Neuronal stem cell (in vitro differentiated cells): ENCODE data around the gene CNOT3.
A peak's percentile ranks its signal among the peaks of the same experiment; 100 is the strongest.

ENCODE experiments used
- DNase-seq: peaks from one replicate; pipeline ENCODE4 v3.0.0-alpha.2; 2013; ENCODE audit warnings: low spot score
- H2AFZ ChIP-seq: one replicate; pipeline ENCODE4 v1.6.1; 2013; ENCODE audit warnings: mild to moderate bottlenecking, low read length, inconsistent platforms
- H2AK5ac ChIP-seq: 2 replicates; pipeline ENCODE4 v1.6.1; 2013; ENCODE audit warnings: low read depth, mild to moderate bottlenecking, inconsistent platforms, low read length, moderate library complexity, mixed read lengths
- H2BK120ac ChIP-seq: 2 replicates; pipeline ENCODE4 v1.6.1; 2013; ENCODE audit warnings: low read depth, mild to moderate bottlenecking, inconsistent platforms, low read length, moderate library complexity, mixed read lengths
- H2BK12ac ChIP-seq: one replicate; pipeline ENCODE4 v1.6.1; 2013; ENCODE audit warnings: low read length, inconsistent platforms
- H2BK15ac ChIP-seq: 2 replicates; pipeline ENCODE4 v1.6.1; 2013; ENCODE audit warnings: mild to moderate bottlenecking, low read length, inconsistent platforms, mixed read lengths
- H2BK5ac ChIP-seq: one replicate; pipeline ENCODE4 v1.6.1; 2013; ENCODE audit warnings: inconsistent platforms, mild to moderate bottlenecking, low read length, moderate library complexity
- H3K14ac ChIP-seq: one replicate; pipeline ENCODE4 v1.6.1; 2013; ENCODE audit warnings: low read length, inconsistent platforms
- H3K18ac ChIP-seq: 2 replicates; pipeline ENCODE4 v1.6.1; 2013; ENCODE audit warnings: low read length, inconsistent platforms
- H3K23ac ChIP-seq: 2 replicates; pipeline ENCODE4 v1.6.1; 2013; ENCODE audit warnings: low read depth, mild to moderate bottlenecking, mixed read lengths, low read length, inconsistent platforms; ENCODE audit not compliant: poor library complexity
- H3K27ac ChIP-seq: replicated peaks from 3 replicates; pipeline ENCODE4 v1.5.1; 2013; ENCODE audit warnings: low read length, inconsistent platforms
- H3K27me3 ChIP-seq, 3 experiments: 2 replicates each; pipeline ENCODE4 v1.6.1; 2013; ENCODE audit warnings: low read length in 3 of 3, mild to moderate bottlenecking in 2 of 3, inconsistent platforms in 1 of 3, low read depth in 1 of 3, mixed read lengths in 1 of 3, moderate library complexity in 1 of 3; ENCODE audit not compliant: control insufficient read depth in 3 of 3, insufficient read depth in 3 of 3
- H3K36me3 ChIP-seq, 2 donors: replicated peaks in 1 of 2; 2 replicates each; pipeline ENCODE4 v1.6.1; 2013; ENCODE audit warnings: low read length in 2 of 2; ENCODE audit not compliant: control insufficient read depth in 2 of 2, insufficient read depth in 2 of 2
- H3K4ac ChIP-seq: 2 replicates; pipeline ENCODE4 v1.6.1; 2013; ENCODE audit warnings: inconsistent platforms, mild to moderate bottlenecking, low read length, moderate library complexity
- H3K4me1 ChIP-seq, 2 donors: 1 replicate in 1 of 2; 2 replicates in 1 of 2; pipeline ENCODE4 v1.6.1; 2013; ENCODE audit warnings: low read length in 2 of 2, low read depth in 1 of 2; ENCODE audit not compliant: control insufficient read depth in 2 of 2, insufficient read depth in 1 of 2
- H3K4me2 ChIP-seq: one replicate; pipeline ENCODE4 v1.6.1; 2013; ENCODE audit warnings: mild to moderate bottlenecking, low read length, inconsistent platforms; ENCODE audit not compliant: insufficient read depth, poor library complexity, severe bottlenecking
- H3K4me3 ChIP-seq, 2 donors: 2 replicates each; pipeline ENCODE4 v1.5.1; 2013; ENCODE audit warnings: low read length in 2 of 2, mild to moderate bottlenecking in 2 of 2, inconsistent platforms in 1 of 2, moderate library complexity in 1 of 2
- H3K79me1 ChIP-seq: one replicate; pipeline ENCODE4 v1.6.1; 2013; ENCODE audit warnings: low read depth, mild to moderate bottlenecking, inconsistent platforms, low read length, moderate library complexity
- H3K9ac ChIP-seq: one replicate; pipeline ENCODE4 v1.6.1; 2013; ENCODE audit warnings: mild to moderate bottlenecking, low read depth, low read length, inconsistent platforms; ENCODE audit not compliant: poor library complexity
- H3K9me3 ChIP-seq, 2 donors: replicated peaks in 1 of 2; 2 replicates each; pipeline versions ENCODE3 to v1.6.1; 2013; ENCODE audit warnings: low read length in 2 of 2, mild to moderate bottlenecking in 2 of 2, inconsistent platforms in 1 of 2, low read depth in 1 of 2, mixed read lengths in 1 of 2, moderate library complexity in 1 of 2; ENCODE audit not compliant: control insufficient read depth in 2 of 2, insufficient read depth in 1 of 2
- H4K8ac ChIP-seq: one replicate; pipeline ENCODE4 v1.6.1; 2013; ENCODE audit warnings: low read depth, mild to moderate bottlenecking, inconsistent platforms, low read length, moderate library complexity
- H4K91ac ChIP-seq: one replicate; pipeline ENCODE4 v1.6.1; 2013; ENCODE audit warnings: low read length, low read depth, mild to moderate bottlenecking, inconsistent platforms; ENCODE audit not compliant: poor library complexity
- WGBS, 2 donors: extraction: QIAGEN DNeasy Blood & Tissue Kit; methylation state at CpG; one replicate each; pipeline ENCODE4 v1.1.7; 2013; ENCODE audit warnings: missing lambda C conversion rate in 2 of 2, mixed read lengths in 1 of 2; ENCODE audit not compliant: insufficient read length in 2 of 2, insufficient replicate concordance in 1 of 2; ENCODE audit errors: extremely low coverage in 2 of 2; 5-methylcytosine and 5-hydroxymethylcytosine counted together

Gene CNOT3

DNA sequence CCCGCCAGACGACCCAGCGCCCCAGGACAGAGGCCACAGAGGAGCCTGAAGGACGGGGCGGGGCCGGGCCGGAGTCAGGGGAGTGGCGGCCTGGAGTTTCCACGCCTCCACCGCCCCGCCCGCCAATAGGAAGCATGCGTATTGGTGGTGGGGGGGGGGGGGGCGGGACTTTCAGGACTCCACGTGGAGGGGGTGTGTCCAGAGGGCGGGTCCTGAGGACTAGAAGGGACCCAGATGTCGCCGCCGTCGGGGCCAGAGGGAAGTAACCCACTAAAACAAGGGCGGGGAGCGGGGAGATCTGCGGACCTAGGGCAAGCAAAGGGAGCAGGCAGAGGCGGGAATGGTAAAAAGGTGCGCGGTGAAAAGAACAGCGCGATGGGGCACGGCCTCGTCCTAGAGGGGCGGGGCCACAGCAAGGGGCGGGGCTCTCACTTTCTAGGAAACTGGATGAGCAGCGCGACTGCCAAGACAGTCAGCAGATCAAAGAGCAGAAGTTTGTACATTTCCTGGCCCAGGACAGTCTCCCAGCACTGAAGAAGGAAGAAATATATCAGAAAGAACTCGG, 24.8 kb downstream of the CNOT3 start:
- Histone ChIP-seq H3K18ac (no peak overlapping the region), H3K36me3 (peaks cover 6 to 15% of the 10 kb centered on the region in 2 donors), H2BK12ac (no peak overlapping the region), H3K9ac (no peak overlapping the region), H3K27ac (no peak overlapping the region), H3K9me3 (peaks cover 14 to 20% of the 10 kb centered on the region in 2 donors), H2BK15ac (no peak overlapping the region), H2AFZ (no peak overlapping the region), H3K14ac (no peak overlapping the region), H4K8ac (no peak overlapping the region), H3K79me1 (no peaks in the 10 kb centered on the region), H2AK5ac (no peak overlapping the region), H2BK5ac (no peak overlapping the region), H3K4me2 (peak overlapping the region; percentile 18), H3K4me3 (no peak overlapping the region), H3K23ac (no peak overlapping the region), H3K4me1 (peaks cover 12 to 14% of the 10 kb centered on the region in 2 donors), H3K4ac (no peak overlapping the region), H2BK120ac (no peak overlapping the region), H4K91ac (no peak overlapping the region), H3K27me3 (peaks cover 0 to 3% (median 0%) of the 10 kb centered on the region in 3 experiments)
- DNase-seq: no peak
- WGBS, 2 donors: no CpG with 5 or more reads among the region's 35 CpGs

DNA sequence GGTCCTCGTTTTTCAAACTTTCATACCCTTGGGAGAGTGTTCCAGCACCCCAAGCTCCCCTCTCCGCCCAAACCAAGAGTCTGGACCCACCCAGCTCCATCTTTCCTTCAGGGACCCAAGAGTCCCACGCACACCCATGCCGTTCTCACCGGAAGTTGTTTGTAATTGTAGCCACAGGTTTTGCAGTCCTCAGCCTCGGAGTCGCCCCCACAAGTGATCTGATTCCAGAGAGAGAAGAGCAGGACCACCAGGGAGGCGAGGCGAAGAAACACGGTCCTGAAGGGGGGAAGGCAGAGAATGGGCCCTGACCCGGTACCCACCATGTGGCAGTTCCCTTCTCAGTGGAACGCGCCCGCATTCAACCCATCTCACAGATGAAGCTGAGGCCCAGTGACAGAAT, 25.3 kb downstream of the CNOT3 start:
- no peak overlapping the region for H2AFZ ChIP-seq
- H3K18ac ChIP-seq: no peak overlapping the region
- peaks cover 14 to 20% of the 10 kb centered on the region in 2 donors for H3K9me3 ChIP-seq
- peaks cover 12 to 14% of the 10 kb centered on the region in 2 donors for H3K4me1 ChIP-seq
- no peak overlapping the region for H3K4me2 ChIP-seq
- H3K9ac ChIP-seq: no peak overlapping the region
- no peak overlapping the region for H3K4me3 ChIP-seq
- DNase-seq: no peak
- H2BK15ac ChIP-seq: no peak overlapping the region
- H4K8ac ChIP-seq: no peak overlapping the region
- no peak overlapping the region for H3K27ac ChIP-seq
- H3K36me3 ChIP-seq: peaks cover 5 to 9% of the 10 kb centered on the region in 2 donors
- H3K23ac ChIP-seq: no peak overlapping the region
- no peak overlapping the region for H2BK12ac ChIP-seq
- H3K79me1 ChIP-seq: no peaks in the 10 kb centered on the region
- H4K91ac ChIP-seq: no peak overlapping the region
- no peak overlapping the region for H3K14ac ChIP-seq
- no peak overlapping the region for H2AK5ac ChIP-seq
- H3K27me3 ChIP-seq: peaks cover 0 to 3% (median 0%) of the 10 kb centered on the region in 3 experiments
- no peak overlapping the region for H3K4ac ChIP-seq
- no CpG with 5 or more reads among the region's 14 CpGs for WGBS, 2 donors
- H2BK120ac ChIP-seq: no peak overlapping the region
- H2BK5ac ChIP-seq: no peak overlapping the region

DNA sequence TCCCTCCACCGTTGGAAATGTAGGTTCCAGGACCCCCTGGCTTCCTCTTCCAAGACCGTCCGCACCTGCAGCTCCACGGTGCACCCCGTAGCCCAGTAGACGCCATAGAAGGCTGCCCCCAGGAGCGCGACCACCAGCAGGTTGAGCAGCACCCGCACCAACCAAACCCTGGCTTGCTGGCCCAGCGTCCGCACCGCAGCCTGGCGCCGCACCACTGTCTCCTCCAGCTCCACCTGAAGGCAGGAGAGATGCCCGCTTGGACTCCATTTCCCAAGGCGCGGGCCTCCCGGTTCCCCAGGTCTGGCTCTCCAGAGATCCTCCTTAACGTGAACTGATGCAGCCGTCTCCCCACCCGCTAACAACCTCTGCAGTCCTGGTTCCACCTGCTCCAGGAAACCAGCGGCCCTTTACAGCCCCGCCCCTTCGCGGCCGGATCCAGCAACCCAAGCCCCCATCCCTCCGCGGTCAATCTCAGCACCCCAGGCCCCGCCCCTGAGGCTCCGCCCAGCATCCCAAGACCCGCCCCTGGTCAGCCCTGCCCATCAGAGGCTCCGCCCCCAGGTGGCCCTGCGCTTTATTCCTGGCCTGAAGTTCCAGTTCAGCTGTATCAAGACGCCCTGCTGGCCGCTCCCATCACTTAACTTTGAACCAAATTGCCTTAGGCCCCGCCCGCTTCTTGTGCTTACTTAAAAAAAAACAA, 27.0 kb downstream of the CNOT3 start:
- WGBS, 2 donors: no CpG with 5 or more reads among the region's 37 CpGs
- H2BK5ac ChIP-seq: peak overlapping the region; percentile 13

DNA sequence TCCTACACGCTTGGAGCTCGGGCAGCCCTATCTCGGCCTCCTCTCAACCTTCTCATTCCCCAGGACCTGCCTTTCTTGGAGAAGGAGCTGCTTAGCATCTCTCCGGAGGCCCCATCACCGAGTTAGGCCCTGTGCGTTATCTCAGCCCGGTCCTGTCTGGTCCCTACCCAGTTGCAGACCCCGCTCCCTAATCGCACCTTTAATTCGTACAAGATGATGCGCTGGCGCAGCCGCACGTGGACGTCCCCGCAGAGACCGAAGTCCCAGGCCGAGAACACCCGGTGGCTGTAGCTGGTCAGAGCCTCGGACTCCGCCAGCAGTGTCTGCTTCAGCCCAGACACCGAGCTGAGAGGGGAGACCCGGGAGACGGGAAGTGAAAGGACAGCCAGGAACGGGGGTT, 27.7 kb downstream of the CNOT3 start:
- Histone ChIP-seq H3K27ac (no peak overlapping the region), H3K27me3 (peaks cover 0 to 3% (median 0%) of the 10 kb centered on the region in 3 experiments), H2BK5ac (no peak overlapping the region), H2AK5ac (no peak overlapping the region), H3K9me3 (peaks cover 14 to 20% of the 10 kb centered on the region in 2 donors), H3K4me3 (no peak overlapping the region), H2AFZ (no peak overlapping the region), H3K14ac (no peak overlapping the region), H4K91ac (no peak overlapping the region), H3K4me2 (no peak overlapping the region), H3K36me3 (peaks cover 2 to 4% of the 10 kb centered on the region in 2 donors), H3K79me1 (no peaks in the 10 kb centered on the region), H3K18ac (no peak overlapping the region), H2BK15ac (no peak overlapping the region), H3K4me1 (peaks cover 6 to 9% of the 10 kb centered on the region in 2 donors), H4K8ac (no peak overlapping the region), H2BK120ac (no peak overlapping the region), H3K23ac (no peak overlapping the region), H3K4ac (no peak overlapping the region), H3K9ac (no peak overlapping the region), H2BK12ac (no peak overlapping the region)
- no CpG with 5 or more reads among the region's 25 CpGs for WGBS, 2 donors
- DNase-seq: no peak

More for the DNA sequence above, 27.0 kb downstream of the CNOT3 start:
- Histone ChIP-seq H3K14ac (no peak overlapping the region), H3K18ac (peak overlapping the region; percentile 52), H3K36me3 (peaks cover 2 to 4% of the 10 kb centered on the region in 2 donors), H3K4me3 (no peak overlapping the region), H3K4ac (no peak overlapping the region), H3K27me3 (peaks cover 0 to 3% (median 0%) of the 10 kb centered on the region in 3 experiments), H2BK12ac (no peak overlapping the region), H3K79me1 (no peaks in the 10 kb centered on the region), H2BK15ac (no peak overlapping the region), H2AFZ (no peak overlapping the region), H3K4me1 (peaks cover 6 to 9% of the 10 kb centered on the region in 2 donors), H3K23ac (no peak overlapping the region), H4K91ac (no peak overlapping the region), H2BK120ac (no peak overlapping the region), H3K4me2 (no peak overlapping the region), H3K27ac (no peak overlapping the region), H3K9me3 (peaks cover 14 to 20% of the 10 kb centered on the region in 2 donors), H2AK5ac (no peak overlapping the region), H4K8ac (no peak overlapping the region), H3K9ac (no peak overlapping the region)
- DNase-seq: no peak
